HepG2 (cell line): ENCODE results near the gene CALU.

Experiments used
- DMTF1 ChIP-seq: sonication (generic); formaldehyde crosslinking; IDR thresholded peaks from 2 replicates; pipeline ENCODE4 v1.4.0; 2020; ENCODE audit warnings: mild to moderate bottlenecking, missing genetic modification reagents
- FOXC1 ChIP-seq: sonication (generic); formaldehyde crosslinking; IDR thresholded peaks from 2 replicates; pipeline ENCODE4 v1.8.0; 2022; ENCODE audit warnings: mild to moderate bottlenecking, missing genetic modification reagents, borderline replicate concordance
- GABPA ChIP-seq, 2 experiments: IDR thresholded peaks; 2 replicates each; pipeline ENCODE4 v1.6.1; 2011 to 2016; ENCODE audit warnings: low read depth in 2 of 2, low read length in 1 of 2, missing biosample characterization in 1 of 2, missing genetic modification characterization in 1 of 2
- MAF1 ChIP-seq: sonication (generic); formaldehyde crosslinking; IDR thresholded peaks from 2 replicates; pipeline ENCODE4 v1.5.0; 2020; ENCODE audit warnings: missing genetic modification reagents, borderline replicate concordance
- MAX ChIP-seq: IDR thresholded peaks from 2 replicates; pipeline ENCODE4 v1.6.1; 2012; ENCODE audit warnings: inconsistent platforms
- POGK ChIP-seq: sonication (generic); formaldehyde crosslinking; conservative IDR thresholded peaks from 2 replicates; pipeline ENCODE4 v1.8.0; 2022; ENCODE audit warnings: mild to moderate bottlenecking, moderate library complexity, missing genetic modification reagents
- POLR2A ChIP-seq, 2 experiments: IDR thresholded peaks; 2 replicates each; pipeline ENCODE4 v1.6.1; 2011; ENCODE audit warnings: low read depth in 2 of 2, low read length in 2 of 2, mild to moderate bottlenecking in 1 of 2, moderate library complexity in 1 of 2; ENCODE audit not compliant: insufficient read depth in 1 of 2
- SAFB2 ChIP-seq: sonication (generic); formaldehyde crosslinking; IDR thresholded peaks from 2 replicates; pipeline ENCODE4 v1.5.1; 2020; ENCODE audit warnings: missing genetic modification reagents, low read depth, mild to moderate bottlenecking, borderline replicate concordance
- ZNF550 ChIP-seq: sonication (generic); formaldehyde crosslinking; IDR thresholded peaks from 2 replicates; pipeline ENCODE4 v1.4.0; 2020; ENCODE audit warnings: mild to moderate bottlenecking, missing genetic modification reagents, borderline replicate concordance
- ZNF589 ChIP-seq: sonication (generic); formaldehyde crosslinking; conservative IDR thresholded peaks from 2 replicates; pipeline ENCODE4 v1.8.0; 2022; ENCODE audit warnings: mild to moderate bottlenecking, moderate library complexity, missing genetic modification reagents
- ZNF772 ChIP-seq: sonication (generic); formaldehyde crosslinking; IDR thresholded peaks from 2 replicates; pipeline ENCODE4 v1.5.0; 2020; ENCODE audit warnings: mild to moderate bottlenecking, missing genetic modification reagents
- TF ChIP-seq, protein P1 (sequence below): sonication (generic); formaldehyde crosslinking; IDR thresholded peaks from 2 replicates; pipeline ENCODE4 v1.5.0; 2020; ENCODE audit warnings: mild to moderate bottlenecking, missing genetic modification reagents, moderate library complexity

DNA sequence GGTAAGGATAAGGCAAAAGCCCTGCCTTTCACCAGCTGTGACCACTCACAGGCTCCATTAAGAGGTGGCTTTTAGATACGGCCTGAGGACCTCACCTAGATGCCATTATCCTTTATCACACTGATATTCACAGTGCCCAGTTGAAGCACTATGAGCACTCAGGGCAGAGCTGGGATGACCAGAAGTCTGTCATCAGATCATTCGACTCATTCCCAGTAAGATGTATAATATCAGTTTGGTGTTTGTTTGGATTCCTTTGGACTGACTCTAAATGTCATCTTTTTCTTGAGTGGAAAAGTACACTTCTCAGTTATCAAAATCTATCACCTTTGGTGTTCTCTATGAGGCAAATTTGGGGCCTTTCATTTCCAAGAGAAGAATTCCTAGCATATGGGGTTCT lies 71.3 kb downstream of the CALU start:
- TF ChIP-seq POGK (CRISPR knock-in tag) (no peak), MAF1 (CRISPR knock-in tag) (no peak), FOXC1 (CRISPR knock-in tag) (no peak), GABPA (IDR thresholded peaks at IDR 0.05; ENCODE audit: low read depth, low read length) (no peak), GABPA (CRISPR knock-in tag; IDR thresholded peaks at IDR 0.05; ENCODE audit: low read depth) (no peak), ZNF589 (CRISPR knock-in tag) (no peak), ZNF772 (no peak), ZNF550 (CRISPR knock-in tag) (no peak), POLR2A (IDR thresholded peaks at IDR 0.05; ENCODE audit: insufficient read depth in 1 of 2, low read depth in 2 of 2, low read length in 2 of 2) (no peak), MAX (no peak), SAFB2 (CRISPR knock-in tag) (no peak), DMTF1 (no peak)
- TF ChIP-seq, protein P1, sequence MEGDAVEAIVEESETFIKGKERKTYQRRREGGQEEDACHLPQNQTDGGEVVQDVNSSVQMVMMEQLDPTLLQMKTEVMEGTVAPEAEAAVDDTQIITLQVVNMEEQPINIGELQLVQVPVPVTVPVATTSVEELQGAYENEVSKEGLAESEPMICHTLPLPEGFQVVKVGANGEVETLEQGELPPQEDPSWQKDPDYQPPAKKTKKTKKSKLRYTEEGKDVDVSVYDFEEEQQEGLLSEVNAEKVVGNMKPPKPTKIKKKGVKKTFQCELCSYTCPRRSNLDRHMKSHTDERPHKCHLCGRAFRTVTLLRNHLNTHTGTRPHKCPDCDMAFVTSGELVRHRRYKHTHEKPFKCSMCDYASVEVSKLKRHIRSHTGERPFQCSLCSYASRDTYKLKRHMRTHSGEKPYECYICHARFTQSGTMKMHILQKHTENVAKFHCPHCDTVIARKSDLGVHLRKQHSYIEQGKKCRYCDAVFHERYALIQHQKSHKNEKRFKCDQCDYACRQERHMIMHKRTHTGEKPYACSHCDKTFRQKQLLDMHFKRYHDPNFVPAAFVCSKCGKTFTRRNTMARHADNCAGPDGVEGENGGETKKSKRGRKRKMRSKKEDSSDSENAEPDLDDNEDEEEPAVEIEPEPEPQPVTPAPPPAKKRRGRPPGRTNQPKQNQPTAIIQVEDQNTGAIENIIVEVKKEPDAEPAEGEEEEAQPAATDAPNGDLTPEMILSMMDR (CRISPR knock-in tag) = no peak
